A549 treated with CpdA at 1 μM for 4 hours (cell line): ENCODE data around the gene TFPI2. TPM values are rescaled to one million over a fixed set of nuclear protein-coding genes. Genes with fewer than 3 reads are reported as not detected.

Source experiments
- total RNA-seq: library from RNA; stranded (reverse); fragments of 200-300 nt; extraction: Qiagen RNA extraction; gene quantifications from 5 replicates; pipeline ENCODE4 v1.2.3, GENCODE V29; 2022; ENCODE audit warnings: low read depth

The TFPI2 gene
- 250 to 318 TPM (median 266 TPM) in 5 replicates for total RNA-seq

GRCh38 chr7:93890464-93891068 lies at the start of gene TFPI2:
TFPI2 (minus strand) TSS chr7:93890753; CDS start chr7:93890678, 75 bp downstream.

GRCh38 chr7:93921607-93922566 lies 31.3 kb upstream of the TFPI2 start, which contains the start of gene GNG11:
GNG11 (plus strand) TSS chr7:93921735; CDS start chr7:93922138, 403 bp downstream.

GRCh38 chr7:93906267-93906666 lies 15.7 kb upstream of the TFPI2 start, which contains the start of gene GNGT1:
GNGT1 (plus strand) TSS chr7:93906567; CDS start chr7:93906747, 180 bp downstream.

Other genes with a start within 250 kb of the TFPI2 start
- gene GNGT1, start 15.8 kb upstream of the TFPI2 start, total RNA-seq, result 0.11 TPM in 1 of 5 replicates, not detected in the others
- 32.3 to 35.6 TPM (median 33.9 TPM) in 5 replicates for gene GNG11, start 31.0 kb upstream of the TFPI2 start, total RNA-seq
- gene BET1, start 113.6 kb upstream of the TFPI2 start, total RNA-seq, result 24.7 to 34.8 TPM (median 27.8 TPM) in 5 replicates